NB4 (cell line): Measurements from ENCODE around the gene OR56A5.

ENCODE experiments used
- MYC ChIP-seq: IDR thresholded peaks from 2 replicates; pipeline ENCODE4 v1.6.1; 2011; ENCODE audit warnings: low read depth, low read length
- POLR2A ChIP-seq: IDR thresholded peaks from 2 replicates; pipeline ENCODE4 v1.6.1; 2011; ENCODE audit warnings: mild to moderate bottlenecking; ENCODE audit not compliant: insufficient read length; ENCODE audit errors: extremely low read depth
- TF ChIP-seq, protein P1 (sequence below): IDR thresholded peaks from one replicate; pipeline ENCODE4 v1.5.1; 2012; ENCODE audit warnings: low read depth, low read length

GRCh38 chr11:5968394-5968793 lies at the start of gene OR56A5:
- TF ChIP-seq MYC = no peak
- TF ChIP-seq, protein P1, sequence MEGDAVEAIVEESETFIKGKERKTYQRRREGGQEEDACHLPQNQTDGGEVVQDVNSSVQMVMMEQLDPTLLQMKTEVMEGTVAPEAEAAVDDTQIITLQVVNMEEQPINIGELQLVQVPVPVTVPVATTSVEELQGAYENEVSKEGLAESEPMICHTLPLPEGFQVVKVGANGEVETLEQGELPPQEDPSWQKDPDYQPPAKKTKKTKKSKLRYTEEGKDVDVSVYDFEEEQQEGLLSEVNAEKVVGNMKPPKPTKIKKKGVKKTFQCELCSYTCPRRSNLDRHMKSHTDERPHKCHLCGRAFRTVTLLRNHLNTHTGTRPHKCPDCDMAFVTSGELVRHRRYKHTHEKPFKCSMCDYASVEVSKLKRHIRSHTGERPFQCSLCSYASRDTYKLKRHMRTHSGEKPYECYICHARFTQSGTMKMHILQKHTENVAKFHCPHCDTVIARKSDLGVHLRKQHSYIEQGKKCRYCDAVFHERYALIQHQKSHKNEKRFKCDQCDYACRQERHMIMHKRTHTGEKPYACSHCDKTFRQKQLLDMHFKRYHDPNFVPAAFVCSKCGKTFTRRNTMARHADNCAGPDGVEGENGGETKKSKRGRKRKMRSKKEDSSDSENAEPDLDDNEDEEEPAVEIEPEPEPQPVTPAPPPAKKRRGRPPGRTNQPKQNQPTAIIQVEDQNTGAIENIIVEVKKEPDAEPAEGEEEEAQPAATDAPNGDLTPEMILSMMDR = no peak
- TF ChIP-seq POLR2A = no peak
